PC-9 (cell line): ENCODE results near the gene TFRC.
"Not testable (repeated sequence)": the region's sequence is repeated elsewhere in the genome, so short reads cannot be mapped to it uniquely, and the experiment has no call there.

Experiments used
- CTCF ChIP-seq: fragments of 200-600 bp; sonication (generic); conservative IDR thresholded peaks from 2 replicates; pipeline ENCODE4 v1.6.1; 2017; ENCODE audit warnings: mixed run types, antibody characterized with exemption, mild to moderate bottlenecking, moderate library complexity
- EZH2 ChIP-seq: fragments of 200-600 bp; sonication (generic); IDR thresholded peaks from 2 replicates; pipeline ENCODE4 v1.8.0; 2017; ENCODE audit warnings: antibody characterized with exemption, low read depth

GRCh38 chr3:196026059-196026458 is 55.8 kb downstream of the TFRC start:
- TF ChIP-seq CTCF: peak; percentile 77
- not testable (repeated sequence) for TF ChIP-seq EZH2
